Neural cell (in vitro differentiated cells): ENCODE measurements around the gene FOCAD. TPM values are rescaled to one million over a fixed set of nuclear protein-coding genes. Genes with fewer than 3 reads are reported as not detected.

Source experiments
- H2AFZ ChIP-seq: fragments of 200-600, 300-800 bp; sonication (generic), shearing (Covaris generic); 2 replicates; pipeline ENCODE4 v1.6.0; 2014; ENCODE audit warnings: low read depth, mild to moderate bottlenecking, antibody characterized with exemption, low read length, moderate library complexity
- H3F3A ChIP-seq: fragments of 200-600 bp; shearing (Covaris generic); 2 replicates; pipeline ENCODE4 v1.6.1; 2016; ENCODE audit warnings: mild to moderate bottlenecking, moderate library complexity, mixed read lengths, antibody characterized with exemption, low read length; ENCODE audit not compliant: insufficient read depth, poor library complexity, severe bottlenecking
- H3K27ac ChIP-seq: fragments of 200-600, 300-800 bp; sonication (generic), shearing (Covaris generic); 2 replicates; pipeline ENCODE4 v1.5.1; 2014; ENCODE audit warnings: mild to moderate bottlenecking, low read length, moderate library complexity
- H3K27me3 ChIP-seq: fragments of 300-800, 200-600 bp; sonication (generic), shearing (Covaris generic); 2 replicates; pipeline ENCODE4 v1.6.0; 2014; ENCODE audit warnings: mild to moderate bottlenecking, low read depth, low read length, moderate library complexity; ENCODE audit not compliant: insufficient read depth
- H3K36me3 ChIP-seq: fragments of 300-800, 200-600 bp; sonication (generic), shearing (Covaris generic); 2 replicates; pipeline ENCODE4 v1.5.1; 2014; ENCODE audit warnings: mild to moderate bottlenecking, antibody characterized with exemption, low read length, moderate library complexity; ENCODE audit not compliant: insufficient read depth
- H3K4me2 ChIP-seq: fragments of 300-800, 200-600 bp; sonication (generic), shearing (Covaris generic); 2 replicates; pipeline ENCODE4 v1.6.0; 2014; ENCODE audit warnings: mild to moderate bottlenecking, low read length
- H3K4me3 ChIP-seq: fragments of 300-800, 200-600 bp; sonication (generic), shearing (Covaris generic); 2 replicates; pipeline ENCODE4 v1.5.1; 2014; ENCODE audit warnings: mild to moderate bottlenecking, low read length, moderate library complexity
- H3K79me2 ChIP-seq: fragments of 200-600 bp; shearing (Covaris generic); replicated peaks from 2 replicates; pipeline ENCODE4 v1.6.0; 2014; ENCODE audit warnings: mild to moderate bottlenecking, low read length, moderate library complexity; ENCODE audit not compliant: insufficient read depth
- H3K9ac ChIP-seq: fragments of 300-800, 200-600 bp; sonication (generic), shearing (Covaris generic); 2 replicates; pipeline ENCODE4 v1.6.1; 2016; ENCODE audit warnings: mild to moderate bottlenecking, low read length, mixed read lengths
- H3K9me2 ChIP-seq: fragments of 200-600 bp; shearing (Covaris generic); 2 replicates; pipeline ENCODE4 v1.6.1; 2016; ENCODE audit warnings: mild to moderate bottlenecking, low read length, mixed read lengths; ENCODE audit not compliant: insufficient read depth
- H3K9me3 ChIP-seq: fragments of 200-600, 300-800 bp; sonication (generic), shearing (Covaris generic); 2 replicates; pipeline ENCODE4 v1.6.1; 2016; ENCODE audit warnings: mild to moderate bottlenecking, mixed run types, low read length, moderate library complexity, mixed read lengths
- H4K20me1 ChIP-seq: fragments of 200-600 bp; shearing (Covaris generic); 2 replicates; pipeline ENCODE4 v1.6.1; 2016; ENCODE audit warnings: mild to moderate bottlenecking, mixed run types; ENCODE audit not compliant: insufficient read depth
- EP300 ChIP-seq: fragments of 450-650 bp; conservative IDR thresholded peaks from 2 replicates; pipeline ENCODE4 v1.6.1; 2014; ENCODE audit warnings: antibody characterized with exemption, mild to moderate bottlenecking, moderate library complexity; ENCODE audit not compliant: poor library complexity, severe bottlenecking
- EZH2 ChIP-seq: fragments of 200-600, 300-800 bp; shearing (Covaris generic), sonication (generic); IDR thresholded peaks from 2 replicates; pipeline ENCODE4 v1.6.1; 2014; ENCODE audit warnings: antibody characterized with exemption, low read length, borderline replicate concordance, mild to moderate bottlenecking; ENCODE audit not compliant: insufficient read depth, poor library complexity, severe bottlenecking
- MXI1 ChIP-seq: fragments of 450-650 bp; conservative IDR thresholded peaks from 2 replicates; pipeline ENCODE4 v1.6.1; 2014; ENCODE audit warnings: antibody characterized with exemption, mild to moderate bottlenecking; ENCODE audit not compliant: poor library complexity, severe bottlenecking
- POLR2AphosphoS5 ChIP-seq: IDR thresholded peaks from 2 replicates; pipeline ENCODE4 v1.6.1; 2012
- RAD21 ChIP-seq: fragments of 450-650 bp; conservative IDR thresholded peaks from 2 replicates; pipeline ENCODE4 v1.6.1; 2014; ENCODE audit warnings: antibody characterized with exemption, mild to moderate bottlenecking, moderate library complexity
- SMC3 ChIP-seq: fragments of 450-650 bp; conservative IDR thresholded peaks from 2 replicates; pipeline ENCODE4 v1.6.1; 2014; ENCODE audit warnings: antibody characterized with exemption, mild to moderate bottlenecking, moderate library complexity; ENCODE audit not compliant: poor library complexity
- TAF1 ChIP-seq: IDR thresholded peaks from 2 replicates; pipeline ENCODE4 v1.6.1; 2012; ENCODE audit warnings: low read depth
- polyA plus RNA-seq: library from polyadenylated mRNA; depleted of rRNA; stranded (reverse); fragments of >200 nt; gene quantifications from 2 replicates; pipeline ENCODE4 v1.2.3, GENCODE V29; 2014
- TF ChIP-seq, protein P1 (sequence below): IDR thresholded peaks from 2 replicates; pipeline ENCODE4 v1.6.1; 2012; ENCODE audit warnings: borderline replicate concordance
- TF ChIP-seq, protein P2 (sequence below): fragments of 450-650 bp; IDR thresholded peaks from 2 replicates; pipeline ENCODE4 v1.5.1; 2014; ENCODE audit warnings: antibody characterized with exemption, mild to moderate bottlenecking, moderate library complexity; ENCODE audit not compliant: poor library complexity, severe bottlenecking

The FOCAD gene
- polyA plus RNA-seq, 1 donor from 2014 or later, result 23.5 TPM

DNA sequence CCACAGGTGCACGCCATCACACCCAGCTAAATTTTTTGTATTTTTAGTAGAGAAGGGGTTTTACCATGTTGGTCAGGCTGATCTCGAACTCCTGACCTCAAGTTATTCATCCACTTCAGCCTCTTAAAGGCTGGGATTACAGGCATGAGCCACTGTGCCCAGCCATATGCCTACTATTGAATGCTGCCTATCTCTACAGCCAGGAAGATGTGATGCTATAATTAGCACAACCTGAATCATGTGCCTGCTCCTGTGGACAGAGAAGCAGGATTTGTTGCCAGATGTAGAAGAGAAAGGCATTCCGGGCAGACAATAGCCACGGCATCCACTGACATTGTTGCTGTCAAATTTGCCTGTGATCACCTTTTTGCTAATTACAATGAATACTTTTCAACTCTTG, 37.4 kb upstream of the FOCAD start (continued):
- TF ChIP-seq, protein P1, sequence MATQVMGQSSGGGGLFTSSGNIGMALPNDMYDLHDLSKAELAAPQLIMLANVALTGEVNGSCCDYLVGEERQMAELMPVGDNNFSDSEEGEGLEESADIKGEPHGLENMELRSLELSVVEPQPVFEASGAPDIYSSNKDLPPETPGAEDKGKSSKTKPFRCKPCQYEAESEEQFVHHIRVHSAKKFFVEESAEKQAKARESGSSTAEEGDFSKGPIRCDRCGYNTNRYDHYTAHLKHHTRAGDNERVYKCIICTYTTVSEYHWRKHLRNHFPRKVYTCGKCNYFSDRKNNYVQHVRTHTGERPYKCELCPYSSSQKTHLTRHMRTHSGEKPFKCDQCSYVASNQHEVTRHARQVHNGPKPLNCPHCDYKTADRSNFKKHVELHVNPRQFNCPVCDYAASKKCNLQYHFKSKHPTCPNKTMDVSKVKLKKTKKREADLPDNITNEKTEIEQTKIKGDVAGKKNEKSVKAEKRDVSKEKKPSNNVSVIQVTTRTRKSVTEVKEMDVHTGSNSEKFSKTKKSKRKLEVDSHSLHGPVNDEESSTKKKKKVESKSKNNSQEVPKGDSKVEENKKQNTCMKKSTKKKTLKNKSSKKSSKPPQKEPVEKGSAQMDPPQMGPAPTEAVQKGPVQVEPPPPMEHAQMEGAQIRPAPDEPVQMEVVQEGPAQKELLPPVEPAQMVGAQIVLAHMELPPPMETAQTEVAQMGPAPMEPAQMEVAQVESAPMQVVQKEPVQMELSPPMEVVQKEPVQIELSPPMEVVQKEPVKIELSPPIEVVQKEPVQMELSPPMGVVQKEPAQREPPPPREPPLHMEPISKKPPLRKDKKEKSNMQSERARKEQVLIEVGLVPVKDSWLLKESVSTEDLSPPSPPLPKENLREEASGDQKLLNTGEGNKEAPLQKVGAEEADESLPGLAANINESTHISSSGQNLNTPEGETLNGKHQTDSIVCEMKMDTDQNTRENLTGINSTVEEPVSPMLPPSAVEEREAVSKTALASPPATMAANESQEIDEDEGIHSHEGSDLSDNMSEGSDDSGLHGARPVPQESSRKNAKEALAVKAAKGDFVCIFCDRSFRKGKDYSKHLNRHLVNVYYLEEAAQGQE, result no peak
- no peak for TF ChIP-seq EP300

DNA sequence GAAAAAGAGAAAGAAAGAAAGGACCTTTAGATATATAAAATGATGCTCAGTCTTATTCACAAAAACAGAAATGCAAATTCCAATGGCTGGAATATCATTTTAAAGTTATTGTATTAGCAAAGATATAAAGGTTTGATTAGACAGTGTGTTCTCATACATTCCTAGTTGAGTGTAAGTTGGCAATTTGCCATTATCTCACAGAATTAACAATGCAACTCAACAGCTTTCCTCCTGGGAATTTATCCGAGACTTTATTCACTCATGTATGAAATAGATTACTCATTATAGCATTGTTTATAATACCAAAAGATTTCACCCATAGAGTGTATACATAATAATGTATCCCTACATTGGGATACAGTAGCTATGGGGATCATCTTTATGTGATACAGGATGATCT, 34.7 kb upstream of the FOCAD start:
- H2AFZ ChIP-seq, result no peak overlapping the region
- no peaks in the 10 kb centered on the region for H3K27me3 ChIP-seq
- H4K20me1 ChIP-seq, result no peaks in the 10 kb centered on the region
- no peak overlapping the region for H3K4me2 ChIP-seq
- H3K36me3 ChIP-seq, result no peaks in the 10 kb centered on the region
- no peak overlapping the region for H3K27ac ChIP-seq
- no peaks in the 10 kb centered on the region for H3K9me3 ChIP-seq
- no peaks in the 10 kb centered on the region for H3K79me2 ChIP-seq
- no peaks in the 10 kb centered on the region for H3K9me2 ChIP-seq
- TF ChIP-seq MXI1 (no peak), RAD21 (no peak), TAF1 (no peak), SMC3 (no peak), EP300 (no peak), POLR2AphosphoS5 (no peak), EZH2 (no peak)
- TF ChIP-seq, protein P1, result no peak
- TF ChIP-seq, protein P2, sequence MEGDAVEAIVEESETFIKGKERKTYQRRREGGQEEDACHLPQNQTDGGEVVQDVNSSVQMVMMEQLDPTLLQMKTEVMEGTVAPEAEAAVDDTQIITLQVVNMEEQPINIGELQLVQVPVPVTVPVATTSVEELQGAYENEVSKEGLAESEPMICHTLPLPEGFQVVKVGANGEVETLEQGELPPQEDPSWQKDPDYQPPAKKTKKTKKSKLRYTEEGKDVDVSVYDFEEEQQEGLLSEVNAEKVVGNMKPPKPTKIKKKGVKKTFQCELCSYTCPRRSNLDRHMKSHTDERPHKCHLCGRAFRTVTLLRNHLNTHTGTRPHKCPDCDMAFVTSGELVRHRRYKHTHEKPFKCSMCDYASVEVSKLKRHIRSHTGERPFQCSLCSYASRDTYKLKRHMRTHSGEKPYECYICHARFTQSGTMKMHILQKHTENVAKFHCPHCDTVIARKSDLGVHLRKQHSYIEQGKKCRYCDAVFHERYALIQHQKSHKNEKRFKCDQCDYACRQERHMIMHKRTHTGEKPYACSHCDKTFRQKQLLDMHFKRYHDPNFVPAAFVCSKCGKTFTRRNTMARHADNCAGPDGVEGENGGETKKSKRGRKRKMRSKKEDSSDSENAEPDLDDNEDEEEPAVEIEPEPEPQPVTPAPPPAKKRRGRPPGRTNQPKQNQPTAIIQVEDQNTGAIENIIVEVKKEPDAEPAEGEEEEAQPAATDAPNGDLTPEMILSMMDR, result no peak
- no peak overlapping the region for H3K4me3 ChIP-seq
- H3F3A ChIP-seq, result no peaks in the 10 kb centered on the region
- H3K9ac ChIP-seq, result no peak overlapping the region
